Heart right ventricle (tissue), 16 donors: ENCODE measurements around the gene C5AR1. TPM values are rescaled to one million over a fixed set of nuclear protein-coding genes. Genes with fewer than 3 reads are reported as not detected.
"Not testable (repeated sequence)": the region's sequence is repeated elsewhere in the genome, so short reads cannot be mapped to it uniquely, and the experiment has no call there.

Experiments used
- ATAC-seq, 8 donors: fragments of 200-7000 bp; cut with Tn5 transposase; one replicate each; pipeline ENCODE4 v1.9.1; 2020; ENCODE audit warnings: mild to moderate bottlenecking in 8 of 8, moderate library complexity in 8 of 8, moderate number of reproducible peaks in 1 of 8
- DNase-seq, 2 donors: peaks; one replicate each; pipeline ENCODE4 v3.0.0-alpha.2; 2020
- H3K27ac ChIP-seq, 10 donors: fragments of 200-600 bp; sonication (generic) in 2 of 10; one replicate each; pipeline versions ENCODE4 v1.5.0 to v1.8.0; 2020 to 2022; ENCODE audit warnings: mild to moderate bottlenecking in 3 of 10
- H3K27me3 ChIP-seq, 7 donors: fragments of 200-600 bp; one replicate each; pipeline ENCODE4 v1.8.0; 2021 to 2022; ENCODE audit warnings: mild to moderate bottlenecking in 2 of 7
- H3K36me3 ChIP-seq, 9 donors: fragments of 200-600 bp; sonication (generic) in 1 of 9; one replicate each; pipeline versions ENCODE4 v1.5.0 to v1.8.0; 2020 to 2022; ENCODE audit warnings: mild to moderate bottlenecking in 2 of 9
- H3K4me1 ChIP-seq, 9 donors: fragments of 200-600 bp; sonication (generic) in 1 of 9; one replicate each; pipeline versions ENCODE4 v1.5.0 to v1.8.0; 2020 to 2022; ENCODE audit warnings: mild to moderate bottlenecking in 4 of 9
- H3K4me3 ChIP-seq, 10 donors: fragments of 200-600 bp; sonication (generic) in 2 of 10; one replicate each; pipeline versions ENCODE4 v1.5.0 to v1.8.0; 2020 to 2022; ENCODE audit warnings: mild to moderate bottlenecking in 7 of 10, moderate library complexity in 2 of 10
- H3K9me3 ChIP-seq, 11 donors: fragments of 200-600 bp in 10 of 11; sonication (generic) in 2 of 11; one replicate each; pipeline versions ENCODE4 v1.5.0 to v1.8.0; 2013 to 2022; ENCODE audit warnings: mild to moderate bottlenecking in 2 of 11, control low read depth in 1 of 11, moderate library complexity in 1 of 11
- CTCF ChIP-seq, 9 donors: fragments of 200-600 bp; sonication (generic) in 2 of 9; IDR thresholded peaks; one replicate each; pipeline versions ENCODE4 v1.5.0 to v1.8.0; 2021 to 2022; ENCODE audit warnings: antibody characterized with exemption in 9 of 9, mild to moderate bottlenecking in 5 of 9, moderate library complexity in 1 of 9
- WGBS, 2 donors: extraction: QIAGEN DNeasy Blood & Tissue Kit; methylation state at CpG; one replicate each; pipeline ENCODE4 v1.1.7; 2013; ENCODE audit warnings: inconsistent platforms in 1 of 2; 5-methylcytosine and 5-hydroxymethylcytosine counted together
- intact Hi-C, 10 donors: fragments of 100-400 bp; cut with DNase I; formaldehyde crosslinking; loops; one replicate each; pipeline versions ENCODE4 v1.11.1 to v1.14.2; 2022
- polyA plus RNA-seq, 2 donors: library from polyadenylated mRNA; stranded (reverse); fragments of 200-250 nt; gene quantifications; one replicate each; pipeline ENCODE4 v1.2.3, GENCODE V29; 2013
- total RNA-seq, 10 donors: library from RNA; stranded (reverse); fragmentation: NEBNext Ultra II Directional in 3 of 10; extraction: Animal tissue kit (Norgen Biotek cat#: 25700) in 3 of 10; gene quantifications; one replicate each; pipeline versions ENCODE4 v1.2.1 to v1.2.4, GENCODE V29; 2021 to 2023
- donor health status: Arrhythmogenic right ventricular cardiomyopathy.
- donor health status: ischemic (EF 13 %, LVEDD 7.1; RV severe dilation, severe dysfunction).
- donor health status: healthy with polysubstance abuse.
- donor health status: DM: no; HTN: yes; CAD: no.
- donor health status: DM: no; HTN: no; CAD: no.
- donor health status: ischemic (EF 25% LVEDD 6.9; RV normal size, moderate dysfunction).
- donor health status: ischemic (EF 25% LVEDD 5.7; RV mildly dilated, moderate dysfunction).
- donor health status: healthy.
- donor health status: DM: yes; HTN: yes; CAD: no.
- donor health status: Ischemic cardiomyopathy.
- donor health status: ischemic (EF 35%, LVEDD 5.7; RV mildly dilated, moderate dysfunction).
- donor health status: nonischemic (EF 11% LVEDD 7.7; RV severe dilation, severe dysfunction).
- donor health status: DM: yes; HTN: yes; CAD: no.
- donor health status: PGD.
- donor health status: ischemic (EF 29% LVEDD 5.4; RV normal size, mild dysfunction).
- donor health status: nonischemic (EF 23%, LVEDD 6.1; RV moderate dilation, normal function).

The C5AR1 gene
- total and polyA plus RNA-seq, 12 donors, result 1.7 to 18.6 (median 6.8) TPM

DNA sequence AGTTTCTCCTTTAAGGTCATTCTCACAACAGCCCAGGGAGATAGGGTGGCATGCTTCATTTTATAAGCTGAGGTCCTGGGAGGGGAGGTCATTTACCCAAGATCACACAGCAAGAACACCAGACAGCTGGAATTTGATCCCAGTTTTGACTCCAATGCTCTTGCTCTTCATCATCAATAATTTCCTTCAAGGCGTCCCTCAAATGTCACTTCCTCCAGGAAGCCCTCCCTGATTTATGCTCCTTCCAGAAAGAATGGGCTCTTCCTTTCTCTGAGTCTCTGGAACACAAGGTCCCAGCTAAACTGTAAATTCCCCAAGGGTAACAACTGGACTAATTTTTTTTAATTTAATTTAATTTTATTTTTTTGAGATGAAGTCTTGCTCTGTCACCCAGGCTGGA lies 34.8 kb downstream of the C5AR1 start:
- 72 to 88% methylated on average over 1 of the region's 1 CpG for WGBS, 2 donors
- intact Hi-C loops, result no loop called here

DNA sequence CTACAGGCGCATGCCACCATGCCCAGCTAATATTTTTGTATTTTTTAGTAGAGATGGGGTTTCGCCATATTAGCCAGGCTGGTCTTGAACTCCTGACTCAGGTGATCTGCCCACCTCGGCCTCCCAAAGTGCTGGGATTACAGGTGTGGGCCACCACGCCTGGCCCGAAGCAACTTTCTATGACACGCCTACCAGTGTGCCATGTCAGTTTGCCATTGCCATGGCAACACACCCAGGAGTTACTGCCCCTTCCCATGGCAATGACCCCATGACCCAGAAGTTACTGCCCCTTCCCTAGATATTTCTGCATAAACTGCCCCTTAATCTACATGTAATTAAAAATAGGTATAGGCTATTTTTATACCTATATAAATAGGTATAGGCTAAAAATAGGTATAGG lies 36.4 kb downstream of the C5AR1 start:
- H3K4me3 ChIP-seq, ATAC-seq, H3K27me3 ChIP-seq, H3K9me3 ChIP-seq, DNase-seq, H3K27ac ChIP-seq, H3K36me3 ChIP-seq: not testable (repeated sequence)
- H3K4me1 ChIP-seq, result peaks cover 0 to 31% (median 16%) of the 10 kb centered on the region in 9 donors
- intact Hi-C loops, result loop anchor here in 1 of 10 donors (5.0 kb wide), 1 partner anchor 46 kb away; no protein-coding TSS in a partner anchor
- 88 to 95% methylated on average over 6 of the region's 6 CpGs for WGBS, 2 donors

More for the DNA sequence above, 34.8 kb downstream of the C5AR1 start:
- Histone ChIP-seq H3K36me3 (peaks cover 0 to 15% (median 0%) of the 10 kb centered on the region in 9 donors), H3K9me3 (no peaks in the 10 kb centered on the region), H3K4me1 (peaks cover 0 to 16% (median 3%) of the 10 kb centered on the region in 9 donors), H3K4me3 (no peak overlapping the region), H3K27ac (no peak overlapping the region), H3K27me3 (no peaks in the 10 kb centered on the region)
- TF ChIP-seq CTCF (IDR thresholded peaks at IDR 0.05), result no peak
- DNase-seq, result no peak
- ATAC-seq, result no peak

- Histone ChIP-seq H3K9me3 (no peaks in the 10 kb centered on the region), H3K4me3 (peak within 1 kb of the TSS; percentile 50 to 96 (median 88)), H3K36me3 (peaks cover 0 to 22% (median 13%) of the 10 kb centered on the region in 9 donors), H3K27ac (peak within 1 kb of the TSS in 9 of 10 donors; percentile 5 to 93 (median 78)), H3K27me3 (no peaks in the 10 kb centered on the region), H3K4me1 (peaks cover 0 to 40% (median 17%) of the 10 kb centered on the region in 9 donors)
- intact Hi-C loops, result loop anchor here in 1 of 10 donors (5.0 kb wide), 1 partner anchor 43 kb away; no protein-coding TSS in a partner anchor
- ATAC-seq (peak; percentile 100), DNase-seq (peak; percentile 98 to 99)
- TF ChIP-seq CTCF (IDR thresholded peaks at IDR 0.05), result peak; percentile 96 to 100 (median 100)
- 3 to 4% methylated on average over 63 of the region's 63 CpGs for WGBS, 2 donors
Observed at GRCh38 chr19:47348819-47349795, 39.4 kb downstream of the C5AR1 start, which contains the start of gene DHX34. DHX34 (plus strand) TSS chr19:47349315; CDS start chr19:47353031, 3,716 bp downstream.

DNA sequence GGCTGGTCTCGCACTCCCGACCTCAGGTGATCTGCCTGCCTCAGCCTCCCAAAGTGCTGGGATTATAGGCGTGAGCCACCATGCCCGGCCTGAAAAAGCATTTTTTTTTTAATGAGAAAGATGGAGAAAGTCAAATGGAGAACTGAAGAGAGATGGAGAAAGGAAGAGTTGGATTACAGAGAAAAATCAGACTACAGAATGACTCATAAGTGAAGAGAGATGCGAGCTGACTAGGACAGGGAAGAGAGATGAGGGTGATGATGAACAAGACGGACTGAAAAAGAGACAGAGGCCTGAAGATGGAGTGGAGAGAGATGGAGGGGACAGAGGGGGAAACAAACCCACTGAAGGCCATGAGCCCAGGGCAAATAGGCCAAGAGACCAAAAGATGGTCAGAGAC lies 41.0 kb downstream of the C5AR1 start:
- H3K27me3 ChIP-seq, result no peaks in the 10 kb centered on the region
- WGBS, 2 donors, result 95 to 96% methylated on average over 6 of the region's 6 CpGs
- H3K9me3 ChIP-seq, result no peaks in the 10 kb centered on the region
- intact Hi-C loops, result no loop called here
- H3K4me3 ChIP-seq, result peak overlapping the region in 1 of 10 donors; percentile 94
- DNase-seq, result no peak
- H3K36me3 ChIP-seq, result peaks cover 0 to 37% (median 28%) of the 10 kb centered on the region in 9 donors
- H3K27ac ChIP-seq, result peak overlapping the region in 2 of 10 donors; percentile 89 to 93
- H3K4me1 ChIP-seq, result peaks cover 0 to 40% (median 17%) of the 10 kb centered on the region in 9 donors
- ATAC-seq, result no peak
- no peak for TF ChIP-seq CTCF (IDR thresholded peaks at IDR 0.05)
